ENCODE measurements around the gene ZBTB20. TPM values are rescaled to one million over a fixed set of nuclear protein-coding genes. Genes with fewer than 3 reads are reported as not detected.
A peak's percentile ranks its signal among the peaks of the same experiment; 100 is the strongest.

Gene ZBTB20
- total RNA-seq, 1 donor: 32.9 TPM

GRCh38 chr3:114498539-114499370, 648.3 kb downstream of the ZBTB20 start:
- H3K27ac ChIP-seq (ENCODE audit: low read depth, low read length): peak overlapping the region; percentile 89
- TF ChIP-seq CTCF (IDR thresholded peaks at IDR 0.05; ENCODE audit: extremely low read depth, low read depth, low read length): no peak
- no peaks in the 10 kb centered on the region for H4K20me1 ChIP-seq (ENCODE audit: insufficient read depth, low read length)
- no peak overlapping the region for H3K4me3 ChIP-seq (ENCODE audit: insufficient read depth, low read length)
- peak overlapping the region; percentile 14 for H3K4me2 ChIP-seq (ENCODE audit: insufficient read depth, low read length)
- H3K9me3 ChIP-seq (ENCODE audit: low read depth, low read length): no peaks in the 10 kb centered on the region
- no peaks in the 10 kb centered on the region for H3K27me3 ChIP-seq (ENCODE audit: insufficient read depth, low read length)
- peak; percentile 35 for DNase-seq (ENCODE audit: insufficient read length, low spot score, missing footprints)
- H2AFZ ChIP-seq (ENCODE audit: low read length): no peak overlapping the region
- no peaks in the 10 kb centered on the region for H3K79me2 ChIP-seq (ENCODE audit: insufficient read depth, low read length)
- peaks cover 50% of the 10 kb centered on the region for H3K4me1 ChIP-seq (ENCODE audit: insufficient read depth, low read length)
- H3K36me3 ChIP-seq (ENCODE audit: insufficient read depth, low read length): no peaks in the 10 kb centered on the region

- H3K36me3 ChIP-seq (ENCODE audit: insufficient read depth, low read length): no peaks in the 10 kb centered on the region
- H2AFZ ChIP-seq (ENCODE audit: low read length): no peak overlapping the region
- no peaks in the 10 kb centered on the region for H3K9me3 ChIP-seq (ENCODE audit: low read depth, low read length)
- peaks cover 3% of the 10 kb centered on the region for H3K79me2 ChIP-seq (ENCODE audit: insufficient read depth, low read length)
- TF ChIP-seq CTCF (IDR thresholded peaks at IDR 0.05; ENCODE audit: extremely low read depth, low read depth, low read length): no peak
- no peak for DNase-seq (ENCODE audit: insufficient read length, low spot score, missing footprints)
- H3K4me3 ChIP-seq (ENCODE audit: insufficient read depth, low read length): no peak overlapping the region
- H3K4me1 ChIP-seq (ENCODE audit: insufficient read depth, low read length): peaks cover 50% of the 10 kb centered on the region
- no peaks in the 10 kb centered on the region for H4K20me1 ChIP-seq (ENCODE audit: insufficient read depth, low read length)
- peak overlapping the region; percentile 42 for H3K4me2 ChIP-seq (ENCODE audit: insufficient read depth, low read length)
- peak overlapping the region; percentile 89 for H3K27ac ChIP-seq (ENCODE audit: low read depth, low read length)
- no peaks in the 10 kb centered on the region for H3K27me3 ChIP-seq (ENCODE audit: insufficient read depth, low read length)
Observed at GRCh38 chr3:114496874-114497273, 650.2 kb downstream of the ZBTB20 start.

GRCh38 chr3:114496466-114496865, 650.6 kb downstream of the ZBTB20 start:
- DNase-seq (ENCODE audit: insufficient read length, low spot score, missing footprints): no peak
- H3K9me3 ChIP-seq (ENCODE audit: low read depth, low read length): no peaks in the 10 kb centered on the region
- peaks cover 50% of the 10 kb centered on the region for H3K4me1 ChIP-seq (ENCODE audit: insufficient read depth, low read length)
- peaks cover 3% of the 10 kb centered on the region for H3K79me2 ChIP-seq (ENCODE audit: insufficient read depth, low read length)
- H4K20me1 ChIP-seq (ENCODE audit: insufficient read depth, low read length): no peaks in the 10 kb centered on the region
- H3K4me3 ChIP-seq (ENCODE audit: insufficient read depth, low read length): peak overlapping the region; percentile 9
- no peaks in the 10 kb centered on the region for H3K36me3 ChIP-seq (ENCODE audit: insufficient read depth, low read length)
- H3K27me3 ChIP-seq (ENCODE audit: insufficient read depth, low read length): no peaks in the 10 kb centered on the region
- peak overlapping the region; percentile 89 for H3K27ac ChIP-seq (ENCODE audit: low read depth, low read length)
- no peak for TF ChIP-seq CTCF (IDR thresholded peaks at IDR 0.05; ENCODE audit: extremely low read depth, low read depth, low read length)
- peak overlapping the region; percentile 42 for H3K4me2 ChIP-seq (ENCODE audit: insufficient read depth, low read length)
- no peak overlapping the region for H2AFZ ChIP-seq (ENCODE audit: low read length)

- peak; percentile 11 for DNase-seq (ENCODE audit: insufficient read length, low spot score, missing footprints)
- Histone ChIP-seq H3K27ac (ENCODE audit: low read depth, low read length) (peak overlapping the region; percentile 89), H3K79me2 (ENCODE audit: insufficient read depth, low read length) (peaks cover 3% of the 10 kb centered on the region), H3K4me1 (ENCODE audit: insufficient read depth, low read length) (peaks cover 50% of the 10 kb centered on the region), H3K36me3 (ENCODE audit: insufficient read depth, low read length) (no peaks in the 10 kb centered on the region), H4K20me1 (ENCODE audit: insufficient read depth, low read length) (no peaks in the 10 kb centered on the region), H3K4me2 (ENCODE audit: insufficient read depth, low read length) (peak overlapping the region; percentile 42), H3K4me3 (ENCODE audit: insufficient read depth, low read length) (peak overlapping the region; percentile 9), H3K27me3 (ENCODE audit: insufficient read depth, low read length) (no peaks in the 10 kb centered on the region), H3K9me3 (ENCODE audit: low read depth, low read length) (no peaks in the 10 kb centered on the region), H2AFZ (ENCODE audit: low read length) (no peak overlapping the region)
- TF ChIP-seq CTCF (IDR thresholded peaks at IDR 0.05; ENCODE audit: extremely low read depth, low read depth, low read length): no peak
Observed at GRCh38 chr3:114496021-114496434, 651.1 kb downstream of the ZBTB20 start.
